SIG-M5 (cell line): ENCODE measurements around the gene THSD8.

Source experiments
- DNase-seq: peaks from one replicate; lab custom pipeline; 2025; lab: John Stamatoyannopoulos, UW

THSD8 gene

DNA sequence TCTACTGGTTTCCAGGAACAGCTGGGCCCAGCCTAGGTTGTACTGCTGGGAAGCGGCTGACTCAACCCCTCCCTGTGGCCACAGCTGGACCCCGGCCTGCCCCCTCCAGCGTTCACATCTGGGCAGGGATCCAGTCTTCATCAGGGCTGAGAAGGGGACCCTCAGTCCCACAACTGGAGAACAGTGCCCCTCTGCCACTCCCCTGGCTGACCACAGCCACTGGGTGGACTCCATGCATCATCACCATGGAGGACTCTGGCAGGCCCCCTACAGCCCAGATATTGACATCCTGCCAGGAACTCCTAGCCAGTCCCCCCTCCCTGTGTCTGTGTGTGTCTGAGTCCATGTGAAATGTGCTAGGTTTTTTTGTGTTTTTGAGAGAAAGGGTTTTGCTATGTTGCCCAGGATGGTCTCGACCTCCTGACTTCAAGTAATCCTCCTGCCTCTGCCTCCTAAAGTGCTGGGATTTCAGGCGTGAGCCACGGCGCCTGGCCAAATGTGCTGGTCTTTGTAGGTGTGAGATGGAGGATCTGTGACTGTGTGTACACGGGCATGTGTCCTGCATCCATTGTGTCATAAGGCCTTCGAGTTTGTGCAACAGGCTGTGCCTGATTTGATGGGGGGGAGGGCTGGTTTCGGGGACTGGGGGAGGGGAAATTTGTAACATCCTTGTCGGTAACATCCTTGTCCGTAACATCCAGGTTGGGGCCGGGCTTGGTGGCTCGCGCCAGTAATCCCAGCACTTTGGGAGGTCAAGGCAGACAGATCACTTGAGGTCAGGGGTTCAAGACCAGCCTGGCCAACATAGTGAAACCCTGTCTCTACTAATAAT is 22.5 kb upstream of the THSD8 start:
- DNase-seq = no peak

DNA sequence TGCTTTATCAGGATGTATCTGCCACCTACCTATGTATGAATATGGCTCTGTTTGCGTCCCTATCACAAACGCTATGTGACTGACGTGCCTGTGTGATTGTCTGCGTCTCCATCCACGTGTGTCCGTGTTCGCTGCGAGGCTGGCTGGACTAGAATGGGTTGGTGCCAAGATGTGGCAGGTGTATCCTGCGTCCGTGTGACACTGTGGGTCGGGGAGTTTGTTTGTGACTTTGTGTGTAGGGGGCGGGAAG is 19.8 kb upstream of the THSD8 start:
- no peak for DNase-seq

DNA sequence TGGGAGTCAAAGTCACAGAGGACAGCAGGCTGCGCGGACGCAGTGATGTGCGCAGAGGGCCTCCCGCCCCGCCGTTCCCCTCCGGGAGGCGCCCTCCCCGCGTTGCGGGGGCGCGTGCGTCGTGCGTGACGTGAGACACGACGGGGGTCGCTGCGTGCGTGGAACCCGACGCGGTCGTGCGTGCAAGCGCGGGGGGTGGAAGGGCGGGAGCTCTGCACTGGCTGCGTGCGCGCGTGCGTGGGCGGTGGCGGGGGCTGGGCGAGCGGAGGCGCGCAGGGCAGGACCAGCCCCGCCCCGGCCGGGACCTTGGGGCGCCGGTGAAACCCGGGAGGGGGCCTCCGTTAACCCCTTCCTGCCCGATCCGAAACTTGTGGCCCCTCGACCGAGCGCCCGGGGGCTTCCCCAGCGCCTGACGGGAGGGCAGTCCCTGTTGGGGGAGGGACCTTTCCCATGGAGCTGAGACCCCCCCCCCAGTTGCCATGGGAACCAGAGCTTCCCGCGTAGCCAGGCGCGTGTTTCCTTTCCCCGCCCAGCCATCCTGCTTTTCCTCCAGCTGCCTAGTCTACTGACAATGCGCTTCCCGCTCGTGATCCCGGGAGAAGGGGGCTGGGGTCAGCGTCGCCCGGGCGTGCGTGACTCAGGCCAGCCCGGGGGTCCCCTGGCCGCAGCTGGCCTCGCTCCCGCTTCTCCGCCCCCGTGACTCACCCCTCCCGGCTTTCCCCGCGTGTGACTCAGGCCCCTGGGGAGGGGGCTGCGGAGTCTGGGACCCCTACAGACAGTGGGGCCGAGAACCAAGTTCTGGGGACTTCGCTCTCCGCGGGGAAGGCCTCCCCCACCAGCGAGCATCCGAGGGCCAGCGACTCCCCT is 19.2 kb upstream of the THSD8 start:
- no peak for DNase-seq

DNA sequence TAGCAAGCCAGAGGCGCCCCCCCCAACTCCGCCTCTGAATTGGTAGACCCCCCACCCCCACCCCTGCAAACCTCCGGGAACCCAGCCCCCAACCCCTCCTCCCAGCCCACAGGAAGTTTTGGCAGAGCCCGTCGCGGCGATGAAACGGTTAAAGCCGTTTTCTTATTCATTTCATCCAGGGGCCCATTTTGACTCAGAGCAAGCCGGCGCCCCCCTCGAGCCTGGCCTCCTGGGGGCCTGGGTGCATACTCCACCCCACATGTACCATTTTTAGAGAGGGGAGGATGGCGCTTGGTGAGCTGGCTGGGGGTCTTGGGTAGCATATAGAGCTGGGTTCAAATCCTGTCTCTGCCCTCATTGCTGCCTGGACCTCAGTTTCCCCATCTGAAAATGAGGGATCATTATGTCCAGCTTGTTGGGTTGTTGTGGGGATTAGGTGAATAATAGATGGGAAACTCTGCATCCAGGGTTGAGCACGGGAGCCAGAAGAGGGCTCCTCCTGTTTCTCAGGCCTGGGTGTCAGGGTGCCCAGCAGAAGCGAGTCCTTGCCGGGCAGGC is 18.5 kb upstream of the THSD8 start:
- no peak for DNase-seq

DNA sequence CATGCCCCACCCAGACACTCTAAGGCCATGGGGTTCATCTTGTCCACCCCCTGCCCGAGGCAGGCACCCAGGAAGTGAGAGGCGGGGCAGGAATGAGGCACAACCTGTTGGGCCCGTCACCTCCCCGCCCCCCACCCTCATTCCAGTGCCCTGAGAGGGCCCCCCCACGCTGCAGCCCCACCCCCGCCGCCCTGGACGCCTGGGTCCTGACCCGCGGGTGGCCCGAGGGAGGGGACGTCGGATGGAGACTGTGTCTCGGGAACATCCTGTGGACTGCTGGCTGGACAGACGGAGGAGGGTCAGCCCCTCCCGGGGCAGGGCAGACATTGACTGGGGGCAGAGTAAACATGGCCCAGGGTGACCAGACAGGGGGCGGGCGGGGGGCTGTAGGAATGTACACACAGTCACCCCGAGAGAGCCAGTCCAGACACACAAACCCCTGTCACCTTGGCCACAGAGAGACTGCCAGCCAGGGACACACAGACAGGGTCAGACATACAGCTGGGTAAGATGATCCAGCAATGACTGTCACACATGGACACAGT is 17.9 kb upstream of the THSD8 start:
- no peak for DNase-seq

DNA sequence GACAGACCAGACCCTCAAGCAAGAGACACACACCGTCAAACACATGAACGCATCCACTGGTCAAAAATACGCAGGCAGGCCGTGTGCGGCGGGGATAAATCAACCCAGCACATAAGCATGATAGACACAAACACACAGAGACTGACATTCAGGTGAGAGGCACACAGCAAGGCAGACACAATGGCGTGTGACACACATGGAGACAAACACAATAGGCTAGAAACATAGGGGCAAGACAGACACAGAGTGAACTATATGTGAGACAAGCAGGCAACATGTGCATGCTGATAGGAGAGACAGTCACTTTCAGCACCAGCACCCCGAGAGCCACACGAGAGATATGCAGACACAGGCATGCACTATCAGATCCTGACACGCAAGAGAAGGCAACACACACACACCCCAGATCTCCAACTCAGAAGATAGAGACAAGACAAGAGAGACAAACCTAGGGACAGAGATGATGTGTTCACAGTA is 17.4 kb upstream of the THSD8 start:
- no peak for DNase-seq

DNA sequence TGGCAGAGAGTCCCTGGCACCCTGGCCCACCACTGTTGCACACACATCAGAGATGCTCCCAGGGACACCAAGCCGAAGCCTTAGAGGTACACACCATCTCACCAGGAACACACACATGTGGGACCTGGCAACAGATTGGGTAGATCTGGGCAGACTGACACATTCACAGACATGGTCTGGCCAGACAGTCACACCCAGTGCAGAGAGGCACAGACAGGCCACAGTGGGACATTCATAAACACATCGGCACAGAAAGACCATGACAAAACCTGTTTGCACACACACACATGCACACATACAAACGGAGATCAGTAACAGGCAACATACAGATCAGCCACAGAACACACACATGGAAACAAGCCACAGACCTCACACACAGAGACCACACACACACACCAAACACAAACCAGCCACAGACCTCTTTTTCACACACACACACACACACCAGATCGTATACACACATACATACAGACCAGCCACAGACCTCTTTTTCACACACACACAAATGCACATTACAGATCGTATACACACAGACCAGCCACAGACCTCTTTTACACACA is 16.9 kb upstream of the THSD8 start:
- DNase-seq = no peak

DNA sequence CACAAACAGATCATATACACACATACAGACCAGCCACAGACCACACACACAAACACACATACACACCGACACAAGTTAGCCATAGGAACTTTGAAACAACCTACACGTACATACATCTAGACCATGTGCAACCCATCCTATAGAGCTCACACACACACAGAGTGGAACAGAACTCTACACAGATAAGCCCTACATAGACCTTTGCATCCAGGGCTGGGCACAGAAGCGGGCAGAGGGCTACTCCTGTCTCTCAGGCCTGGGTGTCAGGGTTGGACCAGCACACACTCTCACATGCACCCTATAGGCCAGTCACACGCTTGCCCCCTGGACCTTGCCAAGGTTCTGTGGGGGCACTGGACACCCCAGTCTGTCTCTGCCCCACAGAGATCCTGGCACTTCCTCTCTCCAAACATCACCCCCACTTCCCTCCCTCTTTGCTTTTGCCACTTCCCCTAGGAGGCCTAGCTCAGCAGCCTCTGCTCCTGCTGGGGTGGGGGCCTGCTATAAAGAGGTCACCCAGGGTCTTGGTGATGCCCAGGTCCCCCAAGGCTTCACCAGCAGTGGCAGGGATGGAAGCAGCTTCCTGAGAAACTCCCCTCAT is 16.3 kb upstream of the THSD8 start:
- DNase-seq = no peak

DNA sequence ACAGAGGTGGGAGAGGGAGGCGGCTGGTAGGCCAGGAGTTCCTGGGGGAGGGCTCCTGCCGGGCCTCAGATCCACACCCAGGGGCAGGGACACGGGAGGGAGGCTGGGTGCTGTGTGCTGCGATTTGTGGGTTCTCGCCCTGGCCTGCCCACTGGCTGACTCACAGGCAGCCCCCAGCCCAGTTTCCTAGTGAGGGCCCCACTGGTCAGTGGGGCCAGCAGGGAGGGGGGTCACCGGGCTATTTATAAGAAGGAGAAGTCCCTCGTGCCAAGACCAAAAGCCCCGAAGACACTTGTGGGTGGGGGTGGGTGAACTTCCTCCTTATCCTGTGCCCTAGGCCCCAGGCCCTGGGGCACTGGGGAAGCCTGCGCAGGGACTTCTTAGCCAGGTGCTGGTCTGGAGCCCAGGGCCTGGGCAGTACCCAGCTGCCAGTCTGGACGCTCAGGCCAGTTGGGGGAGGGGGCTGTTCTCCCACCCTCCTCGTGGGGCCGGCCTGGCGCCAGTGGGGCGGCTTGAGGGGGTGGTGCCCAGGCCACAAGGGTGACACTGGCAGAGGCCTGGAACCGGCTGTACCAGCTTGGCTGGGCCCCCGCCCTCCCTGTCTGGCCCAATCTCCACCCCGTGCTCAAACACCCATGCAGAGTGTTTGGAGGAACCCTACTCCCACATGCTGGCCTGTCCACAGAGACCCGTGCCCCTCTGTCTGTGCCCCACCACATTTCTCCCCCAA is 15.6 kb upstream of the THSD8 start:
- no peak for DNase-seq

DNA sequence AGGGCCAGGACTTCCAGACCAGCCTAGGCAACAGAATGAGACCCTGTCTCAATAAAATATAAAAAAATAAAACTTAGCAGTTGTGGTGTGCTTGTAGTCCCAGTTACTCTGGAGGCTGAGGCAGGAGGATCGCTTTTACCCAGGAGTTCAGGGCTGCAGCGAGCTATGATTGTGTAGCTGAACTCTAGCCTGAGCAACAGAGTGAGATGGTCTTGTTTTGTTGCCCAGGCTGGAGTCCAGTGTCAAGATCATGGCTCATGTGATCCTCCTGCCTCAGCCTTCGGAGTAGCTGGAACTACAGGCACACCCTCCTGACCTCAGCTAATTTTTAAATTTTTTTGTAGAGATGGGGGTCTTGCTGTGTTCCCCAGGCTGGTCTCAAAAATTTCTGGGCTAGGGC is 14.9 kb upstream of the THSD8 start:
- no peak for DNase-seq

DNA sequence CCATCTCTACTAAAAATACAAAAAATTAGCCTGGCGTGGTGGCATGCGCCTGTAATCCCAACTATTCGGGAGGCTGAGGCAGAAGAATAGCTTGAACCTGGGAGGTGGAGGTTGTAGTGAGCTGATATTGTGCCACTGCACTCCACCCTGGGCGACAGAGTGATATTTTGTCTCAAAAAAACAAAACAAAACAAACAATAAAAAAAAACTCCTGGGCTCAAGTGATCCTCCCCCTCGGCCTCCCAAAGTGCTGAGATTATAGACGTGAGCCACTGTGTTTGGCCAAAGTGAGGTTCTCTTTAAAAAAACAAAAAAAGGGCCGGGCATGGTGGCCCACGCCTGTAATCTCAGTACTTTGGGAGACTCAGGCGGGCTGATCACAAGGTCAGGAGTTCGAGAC is 14.4 kb upstream of the THSD8 start:
- DNase-seq = no peak

DNA sequence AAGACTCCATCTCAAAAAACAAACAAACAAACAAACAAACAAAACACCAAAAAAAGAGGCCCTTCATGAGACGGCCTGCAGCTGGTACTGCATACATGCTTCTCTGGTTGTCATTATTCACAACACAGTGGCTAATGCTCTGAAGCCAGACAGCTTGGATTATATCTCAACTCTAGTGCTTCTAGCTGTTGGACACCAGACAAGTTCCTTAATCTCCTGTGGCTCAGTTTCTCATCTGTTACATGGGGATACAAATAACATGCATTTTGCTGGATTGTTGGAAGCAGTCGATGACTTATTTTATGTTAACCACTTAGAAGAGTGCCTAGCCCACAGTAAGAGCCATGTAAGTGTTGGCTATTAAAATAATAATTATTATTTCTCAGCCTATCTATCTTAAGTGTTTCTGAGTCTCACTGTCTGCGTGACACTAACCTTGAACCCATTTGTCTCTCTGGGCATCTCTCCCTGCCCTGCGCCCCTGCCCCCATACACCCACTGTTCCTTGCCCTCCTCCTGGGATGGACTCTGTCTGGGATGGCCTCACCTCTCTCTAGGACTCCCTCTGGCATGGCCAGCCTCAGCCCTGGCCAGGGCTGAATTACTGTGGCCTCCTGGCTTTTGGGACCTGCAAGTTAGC is 13.7 kb upstream of the THSD8 start:
- DNase-seq = no peak

DNA sequence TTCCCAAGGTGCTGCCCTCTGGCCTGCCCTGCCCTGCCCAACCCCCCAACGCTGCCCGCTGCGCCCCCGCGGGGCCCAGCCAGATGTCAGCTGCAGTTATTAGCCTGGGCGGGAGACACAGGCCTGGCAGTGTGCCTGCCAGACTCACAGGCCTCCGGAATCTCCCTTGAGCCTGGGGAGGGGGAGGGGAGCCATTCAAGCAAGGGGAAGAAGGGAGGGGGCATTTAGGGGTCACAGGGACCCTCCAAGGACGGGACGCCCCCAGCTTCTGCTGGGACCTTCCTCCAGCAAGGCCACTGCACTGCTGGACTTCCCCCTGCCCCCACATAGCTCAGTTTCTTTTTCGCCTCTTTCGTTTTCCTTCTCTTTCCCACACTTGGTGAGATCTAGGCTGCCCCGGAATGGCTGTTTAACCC is 13.2 kb upstream of the THSD8 start:
- DNase-seq = no peak

DNA sequence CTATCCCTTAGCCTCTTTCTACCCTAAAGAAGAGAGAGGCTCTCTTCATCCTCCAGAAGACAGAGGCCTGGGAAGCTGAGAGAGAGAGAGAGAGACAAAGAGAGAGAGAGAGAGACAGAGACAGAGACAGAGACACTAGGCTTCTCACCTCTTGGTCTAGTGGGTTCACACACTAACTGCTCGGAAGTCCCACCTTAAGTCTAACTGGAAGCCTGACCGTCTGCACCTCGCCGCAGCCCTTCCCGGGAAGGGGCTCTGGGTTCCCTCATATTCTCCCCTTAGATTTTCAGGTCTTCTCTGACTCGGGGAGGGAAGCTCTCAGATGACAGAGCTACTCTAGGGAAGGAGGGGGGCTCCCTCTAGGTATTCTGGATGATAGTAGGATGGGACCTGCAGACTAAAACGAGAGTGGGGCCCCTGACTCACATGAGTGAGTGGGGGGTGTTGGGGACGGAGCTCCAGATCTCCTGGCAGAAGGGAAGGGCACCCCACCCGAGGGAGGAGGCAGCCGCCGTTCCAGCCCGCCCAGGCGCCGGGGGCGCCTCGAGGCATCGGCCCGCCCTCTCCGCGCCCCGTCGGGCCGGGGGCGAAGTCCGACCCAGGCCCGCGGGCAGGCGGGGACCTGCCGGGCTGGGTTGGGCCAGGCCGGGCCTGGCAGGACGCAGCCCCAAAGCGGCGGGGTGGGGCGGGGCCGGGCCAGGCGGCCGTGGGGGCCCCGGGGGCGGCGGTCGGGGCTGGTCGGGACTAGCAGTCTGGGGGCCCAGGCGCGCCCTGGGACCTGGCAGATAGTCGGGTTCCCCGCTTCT is 12.6 kb upstream of the THSD8 start:
- DNase-seq = no peak

DNA sequence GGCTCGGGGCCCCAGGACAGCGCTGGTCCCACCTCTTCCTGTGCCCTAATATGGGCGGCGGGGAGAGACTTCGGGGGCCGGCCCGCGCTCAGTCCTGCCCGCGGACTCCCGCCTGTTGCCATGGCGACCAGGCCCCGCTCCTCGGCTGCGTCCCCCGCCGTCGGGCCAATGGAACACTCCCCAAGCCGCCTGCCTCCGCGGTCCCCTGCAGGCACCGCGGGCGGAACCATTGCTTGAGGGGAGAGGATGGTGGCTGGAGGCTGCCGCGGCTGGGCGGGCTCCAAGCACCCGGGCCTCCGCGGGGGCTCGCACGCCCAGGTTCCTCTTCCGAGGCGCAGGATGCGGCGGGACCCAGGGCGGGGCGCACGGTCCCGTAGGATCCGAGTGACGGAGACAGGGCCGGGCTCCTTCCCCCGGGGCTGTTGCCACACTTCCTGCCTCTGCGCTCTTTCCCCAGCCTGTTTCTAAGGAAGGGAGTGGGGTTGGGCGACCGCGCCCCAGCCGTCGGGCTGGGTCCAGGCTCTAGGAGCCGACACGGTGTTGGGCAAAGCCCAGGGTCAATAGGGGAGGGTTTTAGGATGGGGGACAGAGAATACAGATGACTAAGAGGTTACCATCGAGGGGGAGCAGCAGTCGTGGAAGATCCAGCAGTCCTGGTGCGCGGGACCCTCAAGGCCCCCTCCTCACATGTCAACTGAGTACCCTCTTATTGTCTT is 11.8 kb upstream of the THSD8 start:
- DNase-seq = peak; percentile 86

DNA sequence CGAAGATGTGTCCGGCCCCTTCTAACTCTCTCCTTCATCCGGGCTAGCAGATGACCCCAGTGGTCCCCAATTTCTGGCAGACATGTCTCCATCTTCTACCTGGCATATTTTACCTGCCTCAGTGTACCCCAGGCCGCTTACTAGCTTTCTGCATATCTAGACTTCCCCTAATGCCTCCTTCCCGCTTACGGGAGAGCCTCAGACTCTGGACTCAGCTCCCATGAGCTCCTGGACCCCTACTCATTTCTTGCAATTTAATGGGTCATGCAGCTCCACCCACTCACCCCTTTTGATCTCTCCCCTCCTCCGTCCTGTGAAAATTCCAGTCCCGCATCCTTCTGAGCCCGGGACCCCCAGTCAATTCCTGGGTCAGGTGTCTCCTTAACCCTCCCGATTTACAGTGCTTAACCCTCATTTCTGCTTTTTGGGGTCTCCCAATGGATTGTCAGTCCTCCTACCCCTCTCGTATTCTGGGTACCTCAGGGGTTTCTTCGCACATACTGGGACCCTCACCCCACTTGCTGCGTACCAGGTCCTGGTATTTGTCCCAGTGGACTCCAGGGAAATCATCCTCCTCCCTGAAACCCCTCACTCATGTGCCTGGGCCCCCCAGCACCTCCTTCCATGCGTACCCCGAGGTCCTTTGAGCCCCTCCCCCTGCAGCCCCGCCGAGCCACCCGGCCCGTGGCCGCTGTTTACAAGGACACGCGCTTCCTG is 11.1 kb upstream of the THSD8 start:
- no peak for DNase-seq

DNA sequence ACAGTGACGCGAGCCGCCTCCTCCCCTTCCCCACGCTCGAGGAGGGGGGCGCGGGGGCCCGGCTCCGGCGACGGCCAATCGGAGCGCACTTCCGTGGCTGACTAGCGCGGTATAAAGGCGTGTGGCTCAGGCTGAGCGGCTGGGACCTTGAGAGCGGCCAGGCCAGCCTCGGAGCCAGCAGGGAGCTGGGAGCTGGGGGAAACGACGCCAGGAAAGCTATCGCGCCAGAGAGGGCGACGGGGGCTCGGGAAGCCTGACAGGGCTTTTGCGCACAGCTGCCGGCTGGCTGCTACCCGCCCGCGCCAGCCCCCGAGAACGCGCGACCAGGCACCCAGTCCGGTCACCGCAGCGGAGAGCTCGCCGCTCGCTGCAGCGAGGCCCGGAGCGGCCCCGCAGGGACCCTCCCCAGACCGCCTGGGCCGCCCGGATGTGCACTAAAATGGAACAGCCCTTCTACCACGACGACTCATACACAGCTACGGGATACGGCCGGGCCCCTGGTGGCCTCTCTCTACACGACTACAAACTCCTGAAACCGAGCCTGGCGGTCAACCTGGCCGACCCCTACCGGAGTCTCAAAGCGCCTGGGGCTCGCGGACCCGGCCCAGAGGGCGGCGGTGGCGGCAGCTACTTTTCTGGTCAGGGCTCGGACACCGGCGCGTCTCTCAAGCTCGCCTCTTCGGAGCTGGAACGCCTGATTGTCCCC is 10.4 kb upstream of the THSD8 start, which contains the start of gene JUNB:
Gene JUNB, plus strand, starts transcription at position 142 of the 706 bp plus-strand sequence. Its CDS starts 286 bp downstream, at position 428.
- DNase-seq = peak; percentile 54
